HepG2 (cell line): ENCODE measurements around the gene HOXD1. TPM values are rescaled to one million over a fixed set of nuclear protein-coding genes. Genes with fewer than 3 reads are reported as not detected.

Experiments used
- ATAC-seq: fragments of 200-7000 bp; cut with Tn5 transposase; 3 replicates; pipeline ENCODE4 v1.9.1; 2020; ENCODE audit warnings: mild to moderate bottlenecking, moderate library complexity
- BruUV-seq: library from RNA; stranded (reverse); fragments of 400-500 nt; replicated peaks from 2 replicates; lab custom pipeline; 2021; lab: Mats Ljungman, UMichigan
- CTCF ChIA-PET: fragments of 300-600 bp; formaldehyde crosslinking; extraction: SDS; loops from one replicate; lab custom pipeline; 2021; ENCODE audit warnings: low total read pairs, inconsistent platforms, low intra/inter-chr PET ratio; lab: Yijun Ruan, JAX
- POLR2A ChIA-PET: fragments of 350-600 bp; sonication (Branson Sonifier 250); formaldehyde crosslinking; loops from one replicate; lab custom pipeline; 2020; ENCODE audit warnings: antibody characterized with exemption, inconsistent platforms; lab: Yijun Ruan, JAX
- DNase-seq: peaks from one replicate; pipeline ENCODE4 v3.0.0-alpha.2; 2015; ENCODE audit warnings: low spot score
- FAIRE-seq: peaks from 3 replicates; lab custom pipeline; 2011; peaks lifted over from hg19 to GRCh38; lab: Jason Lieb, UNC
- H2AFZ ChIP-seq: one replicate; pipeline ENCODE4 v1.6.1; 2011; ENCODE audit warnings: low read length, inconsistent platforms
- H3K27ac ChIP-seq: fragments of 300-600 bp; 3 replicates; pipeline ENCODE4 v1.8.0; 2011; ENCODE audit warnings: mixed run types, mild to moderate bottlenecking, mixed read lengths, low read length, inconsistent platforms; ENCODE audit not compliant: insufficient read depth; ENCODE audit errors: extremely low read length
- H3K27me3 ChIP-seq, 2 experiments: fragments of 200-600 bp in 1 of 2; 2 replicates in 1 of 2; 3 replicates in 1 of 2; pipeline versions ENCODE4 v1.6.0 to v1.8.0; 2011; ENCODE audit warnings: low read length in 2 of 2, mild to moderate bottlenecking in 2 of 2, moderate library complexity in 2 of 2, inconsistent platforms in 1 of 2; ENCODE audit not compliant: insufficient read depth in 2 of 2, control insufficient read depth in 1 of 2
- H3K36me3 ChIP-seq, 2 experiments: fragments of 200-600 bp in 1 of 2; replicated peaks in 1 of 2; 2 replicates in 1 of 2; 3 replicates in 1 of 2; pipeline versions ENCODE4 v1.5.1 to v1.8.0; 2011; ENCODE audit warnings: low read length in 2 of 2, inconsistent platforms in 1 of 2; ENCODE audit not compliant: insufficient read depth in 2 of 2, control insufficient read depth in 1 of 2
- H3K4me1 ChIP-seq: 2 replicates; pipeline ENCODE4 v1.5.1; 2012; ENCODE audit warnings: low read length, inconsistent platforms; ENCODE audit not compliant: insufficient read depth
- H3K4me2 ChIP-seq: 2 replicates; pipeline ENCODE4 v1.6.0; 2011; ENCODE audit warnings: low read depth, low read length, inconsistent platforms
- H3K4me3 ChIP-seq, 3 experiments: fragments of 200-600 bp in 1 of 3; sonication (generic), shearing (Covaris generic) in 1 of 3; replicated peaks in 1 of 3; 2 replicates each; pipeline ENCODE4 v1.5.1; 2011 to 2016; ENCODE audit warnings: low read length in 3 of 3, inconsistent platforms in 2 of 3, low read depth in 2 of 3, mild to moderate bottlenecking in 2 of 3, control low read depth in 1 of 3, mixed read lengths in 1 of 3; ENCODE audit not compliant: insufficient read depth in 1 of 3
- H3K79me2 ChIP-seq: one replicate; pipeline ENCODE4 v1.6.1; 2011; ENCODE audit warnings: low read length, inconsistent platforms; ENCODE audit not compliant: insufficient read depth
- H3K9ac ChIP-seq: 2 replicates; pipeline ENCODE4 v1.6.0; 2011; ENCODE audit warnings: mild to moderate bottlenecking, low read depth, low read length, inconsistent platforms; ENCODE audit not compliant: insufficient read depth
- H3K9me3 ChIP-seq: 2 replicates; pipeline ENCODE4 v1.5.1; 2012; ENCODE audit warnings: mild to moderate bottlenecking, low read length
- H4K20me1 ChIP-seq: 2 replicates; pipeline ENCODE4 v1.6.0; 2011; ENCODE audit warnings: inconsistent platforms, mild to moderate bottlenecking, low read length, moderate library complexity; ENCODE audit not compliant: insufficient read depth
- ARNT2 ChIP-seq: sonication (generic); formaldehyde crosslinking; IDR thresholded peaks from 2 replicates; pipeline ENCODE4 v1.8.0; 2022; ENCODE audit warnings: mild to moderate bottlenecking, low read depth, missing genetic modification reagents, moderate library complexity
- MED13 ChIP-seq: sonication (generic); formaldehyde crosslinking; IDR thresholded peaks from 2 replicates; pipeline ENCODE4 v1.5.0; 2020; ENCODE audit warnings: missing genetic modification reagents
- MTERF4 ChIP-seq: sonication (generic); formaldehyde crosslinking; IDR thresholded peaks from 2 replicates; pipeline ENCODE4 v1.8.0; 2023; ENCODE audit warnings: mild to moderate bottlenecking, missing genetic modification reagents
- PAF1 ChIP-seq: IDR thresholded peaks from 2 replicates; pipeline ENCODE4 v1.6.1; 2016; ENCODE audit warnings: missing genetic modification reagents, missing compliant biosample characterization
- POGZ ChIP-seq: sonication (generic); formaldehyde crosslinking; IDR thresholded peaks from 2 replicates; pipeline ENCODE4 v1.4.0; 2020; ENCODE audit warnings: mild to moderate bottlenecking, missing genetic modification reagents
- RELA ChIP-seq: sonication (generic); formaldehyde crosslinking; IDR thresholded peaks from 2 replicates; pipeline ENCODE4 v1.4.0; 2020; ENCODE audit warnings: missing genetic modification reagents
- SALL2 ChIP-seq: sonication (generic); formaldehyde crosslinking; IDR thresholded peaks from 2 replicates; pipeline ENCODE4 v1.8.1; 2023; ENCODE audit warnings: mild to moderate bottlenecking, missing genetic modification reagents, inconsistent platforms
- THAP9 ChIP-seq: sonication (generic); formaldehyde crosslinking; IDR thresholded peaks from 2 replicates; pipeline ENCODE4; 2020; ENCODE audit warnings: missing genetic modification reagents, mild to moderate bottlenecking, borderline replicate concordance
- ZFAT ChIP-seq: sonication (generic); formaldehyde crosslinking; conservative IDR thresholded peaks from 2 replicates; pipeline ENCODE4 v1.8.1; 2023; ENCODE audit warnings: missing genetic modification reagents, inconsistent platforms
- ZNF496 ChIP-seq: sonication (generic); formaldehyde crosslinking; IDR thresholded peaks from 2 replicates; pipeline ENCODE4 v1.8.1; 2023; ENCODE audit warnings: mild to moderate bottlenecking, moderate library complexity, missing genetic modification reagents; ENCODE audit not compliant: insufficient replicate concordance
- ZNF577 ChIP-seq: sonication (generic); formaldehyde crosslinking; IDR thresholded peaks from 2 replicates; pipeline ENCODE4 v1.4.0; 2020; ENCODE audit warnings: mild to moderate bottlenecking, low read depth, missing genetic modification reagents, borderline replicate concordance
- WGBS: methylation state at CpG from one replicate; pipeline ENCODE4 v1.1.6; 2017; ENCODE audit warnings: low lambda C conversion rate; 5-methylcytosine and 5-hydroxymethylcytosine counted together
- in situ Hi-C: cut with HindIII; loops from 2 replicates; pipeline ENCODE4 v1.10.0; 2017; ENCODE audit warnings: low pct_unique_long_range_greater_than_20kb; ENCODE audit not compliant: extremely low pct_ligation_motif_present
- intact Hi-C: fragments of 100-400 bp; cut with micrococcal nuclease; formaldehyde crosslinking; loops from one replicate; pipeline ENCODE4 v1.10.0; 2022; ENCODE audit not compliant: unreplicated experiment
- polyA plus RNA-seq, 8 experiments: library from polyadenylated mRNA; depleted of rRNA in 3 of 8; stranded (reverse) in 7 of 8; unstranded in 1 of 8; fragments of >200 nt; fragmentation: Illumina TruSeq in 4 of 8; extraction: Trizol in 4 of 8; gene quantifications; 2 replicates each; pipeline versions ENCODE4 v1.2.1 to v1.2.3, GENCODE V29; 2011 to 2016; ENCODE audit warnings: low read depth in 4 of 8, missing spikeins in 1 of 8, mixed read lengths in 1 of 8; ENCODE audit not compliant: insufficient read depth in 1 of 8
- total RNA-seq, 5 experiments: library from RNA; depleted of rRNA; stranded (reverse); fragments of >200 nt; fragmentation: Illumina TruSeq; extraction: Trizol; gene quantifications; 2 replicates each; pipeline ENCODE4 v1.2.3, GENCODE V29; 2016; ENCODE audit warnings: low read depth in 1 of 5
- TF ChIP-seq, protein P1 (sequence below): sonication (generic); formaldehyde crosslinking; IDR thresholded peaks from 2 replicates; pipeline ENCODE4 v1.4.0; 2020; ENCODE audit warnings: mild to moderate bottlenecking, missing genetic modification reagents

Gene HOXD1
- total and polyA plus RNA-seq, 2 of the 13 experiments (the other 11 are each of a cell fraction or from before 2014, with no cell fraction given): 10.0 to 22.3 TPM

GRCh38 chr2:176172895-176173566, 15.4 kb upstream of the HOXD1 start:
- Histone ChIP-seq H3K9ac (no peak overlapping the region), H4K20me1 (no peaks in the 10 kb centered on the region), H3K9me3 (no peaks in the 10 kb centered on the region), H3K36me3 (peaks cover 0 to 29% of the 10 kb centered on the region in 2 experiments; a peak in 4 of 5 replicates), H3K4me2 (no peak overlapping the region), H3K4me1 (peaks cover 58% of the 10 kb centered on the region), H3K79me2 (no peaks in the 10 kb centered on the region), H2AFZ (no peak overlapping the region), H3K27me3 (peaks cover 4 to 17% of the 10 kb centered on the region in 2 experiments; a peak in 4 of 5 replicates), H3K4me3 (no peak overlapping the region), H3K27ac (peak overlapping the region; percentile 6)
- intact Hi-C loops: no loop called here
- ChIA-PET POLR2A (interaction anchor here (4.4 kb wide), 1 partner anchor 14 kb away, joined by 21 read pairs; the partner anchor contains the start of gene HOXD1), CTCF (no interaction called here)
- WGBS: 49% methylated on average over 14 of the region's 14 CpGs
- ATAC-seq: peak; percentile 38
- FAIRE-seq: peak; percentile 4
- peak; percentile 65 for DNase-seq
- in situ Hi-C loops: no loop called here
- no TSS peak for BruUV-seq
- TF ChIP-seq ARNT2 (CRISPR knock-in tag): no peak
- no peak for TF ChIP-seq ZNF496 (CRISPR knock-in tag)
- TF ChIP-seq RELA: no peak
- TF ChIP-seq, protein P1, sequence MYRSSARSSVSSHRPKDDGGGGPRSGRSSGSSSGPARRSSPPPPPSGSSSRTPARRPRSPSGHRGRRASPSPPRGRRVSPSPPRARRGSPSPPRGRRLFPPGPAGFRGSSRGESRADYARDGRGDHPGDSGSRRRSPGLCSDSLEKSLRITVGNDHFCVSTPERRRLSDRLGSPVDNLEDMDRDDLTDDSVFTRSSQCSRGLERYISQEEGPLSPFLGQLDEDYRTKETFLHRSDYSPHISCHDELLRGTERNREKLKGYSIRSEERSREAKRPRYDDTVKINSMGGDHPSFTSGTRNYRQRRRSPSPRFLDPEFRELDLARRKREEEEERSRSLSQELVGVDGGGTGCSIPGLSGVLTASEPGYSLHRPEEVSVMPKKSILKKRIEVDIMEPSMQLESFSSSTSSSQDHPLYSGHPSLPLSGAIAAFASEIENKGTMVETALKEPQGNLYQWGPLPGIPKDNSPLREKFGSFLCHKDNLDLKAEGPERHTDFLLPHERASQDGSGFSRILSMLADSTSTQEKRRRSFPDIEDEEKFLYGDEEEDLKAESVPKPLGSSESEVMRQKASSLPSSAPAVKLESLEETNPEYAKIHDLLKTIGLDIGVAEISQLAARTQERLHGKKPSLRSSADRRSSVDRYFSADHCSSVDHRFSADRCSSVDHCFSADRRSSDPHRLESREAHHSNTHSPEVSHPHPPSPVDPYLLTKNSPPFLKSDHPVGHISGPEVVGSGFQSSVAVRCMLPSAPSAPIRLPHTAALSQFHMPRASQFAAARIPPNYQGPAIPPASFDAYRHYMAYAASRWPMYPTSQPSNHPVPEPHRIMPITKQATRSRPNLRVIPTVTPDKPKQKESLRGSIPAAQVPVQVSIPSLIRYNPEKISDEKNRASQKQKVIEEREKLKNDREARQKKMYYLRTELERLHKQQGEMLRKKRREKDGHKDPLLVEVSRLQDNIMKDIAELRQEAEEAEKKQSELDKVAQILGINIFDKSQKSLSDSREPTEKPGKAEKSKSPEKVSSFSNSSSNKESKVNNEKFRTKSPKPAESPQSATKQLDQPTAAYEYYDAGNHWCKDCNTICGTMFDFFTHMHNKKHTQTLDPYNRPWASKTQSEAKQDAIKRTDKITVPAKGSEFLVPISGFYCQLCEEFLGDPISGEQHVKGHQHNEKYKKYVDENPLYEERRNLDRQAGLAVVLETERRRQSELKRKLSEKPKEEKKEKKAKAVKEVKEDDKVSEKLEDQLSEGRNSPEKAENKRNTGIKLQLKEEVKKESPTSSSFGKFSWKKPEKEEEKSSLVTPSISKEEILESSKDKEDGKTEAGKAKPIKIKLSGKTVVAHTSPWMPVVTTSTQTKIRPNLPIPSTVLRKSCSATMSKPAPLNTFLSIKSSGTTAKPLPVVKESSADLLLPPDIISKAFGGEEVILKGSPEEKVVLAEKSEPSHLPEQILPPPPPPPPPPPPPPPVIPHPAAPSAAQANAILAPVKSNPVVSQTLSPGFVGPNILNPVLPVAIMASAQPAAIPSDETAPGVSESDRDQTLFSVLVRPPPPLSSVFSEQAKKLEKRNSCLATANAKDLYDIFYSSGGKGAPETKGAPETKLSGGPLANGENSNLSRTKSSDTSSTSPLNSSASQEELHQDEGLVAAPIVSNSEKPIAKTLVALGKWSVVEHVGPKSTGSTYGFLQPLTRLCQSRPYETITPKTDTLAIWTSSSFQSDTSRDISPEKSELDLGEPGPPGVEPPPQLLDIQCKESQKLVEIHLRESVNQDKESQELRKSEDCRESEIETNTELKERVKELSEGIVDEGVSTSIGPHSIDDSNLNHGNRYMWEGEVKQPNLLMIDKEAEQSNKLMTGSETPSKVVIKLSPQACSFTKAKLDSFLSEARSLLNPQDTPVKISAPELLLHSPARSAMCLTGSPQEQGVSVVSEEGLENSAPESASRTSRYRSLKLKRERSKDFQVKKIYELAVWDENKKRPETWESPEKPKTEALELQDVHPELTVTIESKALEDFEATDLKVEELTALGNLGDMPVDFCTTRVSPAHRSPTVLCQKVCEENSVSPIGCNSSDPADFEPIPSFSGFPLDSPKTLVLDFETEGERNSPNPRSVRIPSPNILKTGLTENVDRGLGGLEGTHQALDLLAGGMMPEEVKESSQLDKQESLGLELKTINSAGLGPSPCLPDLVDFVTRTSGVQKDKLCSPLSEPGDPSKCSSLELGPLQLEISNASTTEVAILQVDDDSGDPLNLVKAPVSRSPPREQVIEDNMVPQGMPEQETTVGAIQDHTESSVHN (CRISPR knock-in tag): no peak
- TF ChIP-seq PAF1 (CRISPR knock-in tag): no peak
- TF ChIP-seq ZNF577: no peak
- TF ChIP-seq ZFAT: no peak
- no peak for TF ChIP-seq MTERF4 (CRISPR knock-in tag)
- no peak for TF ChIP-seq SALL2 (CRISPR knock-in tag)
- TF ChIP-seq THAP9 (CRISPR knock-in tag): no peak
- TF ChIP-seq POGZ (CRISPR knock-in tag): no peak
- peak; percentile 48; the same call in 1 of the 2 replicates for TF ChIP-seq MED13
